ENCODE results near the gene CMIP.

CMIP gene

DNA sequence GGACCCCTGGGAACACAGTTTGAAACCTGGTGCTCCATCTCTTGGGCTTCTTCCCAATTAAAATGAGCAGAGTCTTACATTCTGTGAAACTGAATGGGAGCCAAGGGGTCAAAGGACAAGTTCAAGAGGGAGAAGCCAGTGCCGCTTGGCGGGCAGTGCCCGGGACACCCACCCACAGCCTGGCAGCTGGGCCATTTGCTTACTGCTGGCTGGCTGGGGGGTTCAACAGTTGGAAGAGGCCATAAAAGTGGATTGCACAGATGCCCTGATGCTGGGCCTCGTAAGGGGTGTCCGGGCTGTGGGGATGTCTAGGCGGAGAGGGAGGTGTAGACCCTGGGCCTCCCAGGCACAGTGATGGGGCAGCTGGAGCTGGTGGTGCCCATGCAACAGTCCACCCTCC is 52.1 kb downstream of the CMIP start:
- no peak for DNase-seq

GRCh38 chr16:81497690-81498089 is 53.1 kb downstream of the CMIP start:
- no peak for DNase-seq

- no peak for DNase-seq
Measured at GRCh38 chr16:81498351-81498750, 53.7 kb downstream of the CMIP start.

GRCh38 chr16:81499576-81500380 is 55.2 kb downstream of the CMIP start:
- no peak for DNase-seq

DNA sequence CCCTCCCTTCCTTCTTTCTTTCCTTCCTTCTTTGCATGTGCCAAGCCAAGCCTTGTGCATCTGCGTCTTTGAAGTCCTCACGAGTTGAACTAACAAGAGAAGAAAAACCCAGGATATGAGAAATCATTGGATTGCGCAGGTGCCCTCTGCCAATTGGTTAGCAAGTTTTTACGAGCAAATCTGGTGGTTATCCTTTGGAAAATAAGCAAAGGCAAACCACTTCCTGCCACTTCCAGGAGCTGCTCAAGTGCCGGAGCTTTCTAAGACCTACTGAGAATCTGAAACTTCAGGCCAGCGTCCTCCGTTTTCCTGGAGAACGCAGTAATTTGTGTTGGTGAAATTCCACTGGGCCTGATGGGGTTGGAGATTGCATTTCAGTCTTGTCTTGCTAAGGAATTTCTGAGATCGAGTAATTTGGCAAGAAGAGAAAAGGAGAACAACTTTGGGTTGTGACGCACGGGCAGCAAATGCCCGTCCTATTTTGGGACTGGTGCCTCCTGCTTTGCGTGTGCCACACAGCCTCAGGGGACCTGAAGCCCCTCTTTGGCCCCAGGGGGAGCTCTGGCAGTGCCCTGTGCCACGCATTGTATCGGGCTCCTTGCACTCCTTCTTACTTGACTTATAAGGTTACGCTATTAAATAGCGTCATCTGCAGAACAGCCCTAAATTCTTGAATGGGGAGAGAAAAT is 56.4 kb downstream of the CMIP start:
- no peak for DNase-seq

- no peak for DNase-seq
Measured at GRCh38 chr16:81502396-81503070, 57.9 kb downstream of the CMIP start.

DNA sequence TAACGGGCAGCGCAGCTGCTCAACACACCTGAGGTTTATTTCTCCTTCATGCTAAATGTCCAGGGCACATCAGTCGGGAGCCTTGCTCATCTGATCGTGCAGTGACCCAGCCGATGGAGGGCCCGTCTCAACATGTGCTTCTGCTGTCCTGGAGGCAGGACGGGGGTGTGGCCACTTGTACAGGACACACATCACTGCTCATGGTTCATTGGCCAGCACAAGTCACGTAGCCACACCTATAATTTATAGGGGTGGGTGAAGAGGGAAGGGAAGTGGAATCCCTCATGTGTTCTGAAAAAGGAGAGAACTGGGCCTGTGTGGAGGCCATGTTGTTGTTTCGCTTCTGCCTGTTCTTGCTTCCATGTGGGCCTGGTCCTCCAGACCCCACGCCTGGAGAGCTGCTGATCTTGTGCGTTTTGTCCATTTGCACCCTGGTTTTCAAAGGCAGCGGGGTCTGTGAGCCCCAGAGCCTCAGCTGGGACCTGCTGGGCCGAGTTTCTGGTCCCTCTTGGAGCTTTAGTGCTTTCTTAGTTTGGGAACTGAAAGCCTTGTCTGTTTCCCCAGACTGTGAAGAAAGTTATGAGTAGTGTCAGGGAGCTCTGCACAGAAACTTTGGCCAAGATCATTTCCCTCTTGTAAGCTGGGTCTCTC is 60.5 kb downstream of the CMIP start:
- no peak for DNase-seq

DNA sequence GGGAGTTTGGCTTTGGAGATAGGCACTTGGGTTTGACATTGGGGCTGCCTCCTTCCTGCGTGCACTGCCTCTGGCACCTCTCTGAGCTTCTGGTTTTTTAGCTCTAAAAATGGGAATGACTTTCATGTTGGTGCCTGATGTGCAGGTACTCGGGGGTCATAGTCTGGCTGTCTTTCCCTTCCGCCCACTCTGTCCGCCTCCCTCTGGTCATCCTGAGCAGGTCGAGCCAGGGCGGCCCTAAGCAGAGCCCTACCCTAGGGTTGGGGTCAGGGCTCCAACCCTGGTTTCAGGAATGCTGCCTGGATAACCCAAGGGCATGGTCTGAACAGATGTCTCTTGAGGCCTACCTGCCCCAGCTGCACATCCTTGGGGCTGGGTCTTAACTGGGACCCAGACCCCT is 64.8 kb downstream of the CMIP start:
- no peak for DNase-seq

DNA sequence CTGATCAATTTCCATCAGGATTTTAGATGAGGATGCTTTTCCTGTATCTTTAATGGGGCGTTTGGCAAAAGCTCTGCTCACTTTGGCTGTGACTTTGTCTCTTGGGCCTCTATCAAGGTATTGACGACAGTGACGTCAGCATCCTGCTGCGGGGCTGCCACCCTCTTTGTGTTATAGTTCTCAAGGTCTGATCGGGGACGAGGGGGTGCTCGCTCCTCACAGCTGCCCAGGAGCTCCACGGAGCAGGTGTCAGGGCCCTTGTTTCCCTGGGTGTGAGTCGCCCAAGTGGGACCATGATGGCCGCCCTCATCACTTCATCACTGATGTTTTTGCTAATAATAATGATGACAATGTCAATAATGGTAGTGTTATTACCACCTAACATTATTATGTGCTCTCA is 65.4 kb downstream of the CMIP start:
- no peak for DNase-seq

DNA sequence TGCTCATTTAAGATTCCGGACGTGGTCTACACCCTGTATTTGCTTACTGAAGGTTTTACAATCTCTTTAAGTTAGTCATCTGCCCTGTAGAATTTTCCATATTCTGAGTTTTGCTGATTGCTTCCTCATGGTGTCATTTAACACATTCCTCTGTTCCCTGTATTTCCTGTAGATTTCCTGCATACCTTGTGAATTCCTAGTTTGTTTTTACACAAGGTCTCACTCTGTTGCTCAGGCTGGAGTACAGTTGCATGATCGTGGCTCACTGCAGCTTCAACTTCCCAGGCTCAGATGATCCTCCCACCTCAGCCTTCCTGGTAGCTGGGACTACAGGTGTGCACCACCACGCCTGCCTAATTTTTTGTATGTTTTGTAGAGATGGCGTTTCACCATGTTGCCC is 66.8 kb downstream of the CMIP start:
- DNase-seq: no peak

GRCh38 chr16:81513204-81514040 is 68.8 kb downstream of the CMIP start:
- DNase-seq: no peak

DNA sequence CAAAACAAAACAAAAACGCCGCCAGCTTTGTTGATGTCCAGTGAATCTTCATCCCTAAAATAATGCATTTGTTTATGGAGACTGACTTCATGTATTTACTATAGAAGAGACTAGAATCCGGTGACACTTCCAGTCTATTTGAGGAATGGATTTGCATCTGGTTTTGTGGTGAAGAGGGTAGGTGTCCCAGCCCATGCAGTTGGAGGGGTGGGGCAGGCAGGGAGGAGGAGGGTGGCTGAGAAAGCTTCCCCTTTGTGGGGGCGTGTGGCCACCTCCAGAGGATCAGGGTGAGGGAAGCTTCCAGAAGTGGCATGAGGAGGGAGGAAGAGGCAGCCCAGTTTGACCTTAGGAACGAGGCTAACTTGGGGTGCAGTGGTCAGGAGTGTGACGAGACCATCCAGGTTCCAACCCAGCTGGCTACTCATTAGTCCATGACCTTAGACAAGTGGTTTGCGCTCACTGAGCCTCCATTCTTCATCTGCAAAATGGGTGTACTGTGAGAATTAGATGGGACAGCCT is 69.5 kb downstream of the CMIP start:
- no peak for DNase-seq

DNA sequence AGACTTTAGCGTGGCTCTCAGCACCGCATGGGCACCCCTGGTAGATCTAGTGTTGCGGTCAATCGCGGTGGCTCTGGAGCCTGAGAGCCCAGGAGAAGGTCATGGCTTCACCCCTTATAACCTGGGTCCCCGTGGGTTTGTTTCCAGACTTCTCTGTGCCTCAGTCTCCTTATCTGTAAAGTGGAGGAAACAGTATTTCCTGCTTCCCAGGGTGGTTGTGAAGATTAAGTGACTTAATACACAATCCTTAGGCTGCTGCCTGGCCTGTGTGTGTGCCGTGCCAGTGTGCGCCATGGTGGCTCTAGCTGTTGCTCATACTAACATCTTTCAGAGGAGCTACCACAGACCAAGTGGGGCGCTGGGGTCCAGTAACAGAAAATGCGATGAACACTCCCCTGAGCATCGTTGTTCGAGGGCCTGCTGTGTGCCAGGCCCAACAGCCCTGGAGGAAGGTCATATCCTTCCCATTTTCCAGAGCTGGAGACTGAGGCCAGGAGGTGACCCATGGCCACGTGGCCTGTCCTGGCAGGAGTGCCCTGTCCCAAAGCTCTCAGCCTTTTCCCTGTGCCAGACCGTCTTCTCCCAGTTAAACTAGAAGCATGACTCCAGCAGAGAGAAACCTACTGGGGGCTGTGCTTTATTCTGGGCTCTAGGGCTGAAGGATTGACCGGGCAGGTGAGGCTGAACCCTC is 70.1 kb downstream of the CMIP start:
- no peak for DNase-seq

DNA sequence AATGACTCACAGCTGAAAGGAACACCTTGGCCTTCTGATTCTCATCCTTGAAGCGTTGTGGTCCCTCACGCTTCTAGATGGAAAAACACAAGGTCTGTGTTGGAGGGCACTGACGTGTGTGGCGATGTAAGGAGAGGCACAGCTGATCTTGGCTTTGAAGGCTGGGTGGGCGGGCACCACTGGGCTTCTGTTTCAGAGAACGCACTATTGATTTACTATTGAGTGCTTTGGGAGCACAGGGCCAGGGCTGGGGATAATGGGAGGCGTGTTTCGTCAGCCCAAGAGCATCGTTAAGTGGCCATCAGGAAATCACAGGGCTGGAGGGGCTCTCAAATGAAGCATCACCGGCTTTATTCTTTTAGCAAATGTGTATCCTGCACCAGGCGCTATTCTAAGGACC is 70.7 kb downstream of the CMIP start:
- no peak for DNase-seq

GRCh38 chr16:81515721-81516120 is 71.1 kb downstream of the CMIP start:
- no peak for DNase-seq

GRCh38 chr16:81516478-81517149 is 72.0 kb downstream of the CMIP start:
- DNase-seq: no peak

DNA sequence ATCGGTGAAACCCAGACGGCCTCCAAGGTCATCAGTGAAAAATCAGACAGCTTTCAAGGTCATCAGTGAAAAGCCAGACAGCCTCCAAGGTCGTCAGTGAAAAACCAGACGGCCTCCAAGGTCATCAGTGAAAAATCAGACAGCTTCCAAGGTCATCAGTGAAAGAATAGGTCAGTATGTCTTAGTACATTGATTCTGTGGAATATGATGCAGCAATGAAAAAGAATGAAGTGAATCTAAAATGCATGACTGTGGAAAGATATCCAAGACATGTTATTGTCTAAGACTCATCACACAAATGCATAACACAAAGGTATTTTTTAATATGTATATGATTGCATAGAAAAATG is 72.5 kb downstream of the CMIP start:
- no peak for DNase-seq

GRCh38 chr16:81517629-81518438 is 73.2 kb downstream of the CMIP start:
- DNase-seq: no peak

DNA sequence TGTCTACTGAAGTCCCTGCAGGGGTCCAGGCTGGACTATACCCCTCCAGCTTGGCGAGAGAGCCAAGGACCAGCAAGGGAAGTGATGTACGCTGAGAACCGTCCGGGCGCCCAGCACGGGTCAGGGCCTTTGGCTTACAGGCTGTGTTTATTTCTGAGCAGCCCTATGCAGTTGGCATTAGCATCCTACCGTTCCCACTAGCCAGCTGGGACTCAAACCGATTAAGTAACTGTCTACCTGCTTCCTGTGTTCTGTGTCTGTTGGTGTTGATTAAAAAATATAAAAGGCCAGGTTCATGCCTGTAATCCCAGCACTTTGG is 73.8 kb downstream of the CMIP start:
- no peak for DNase-seq

Measured in stimulated activated CD4-positive, alpha-beta T cell treated with anti-CD3 and anti-CD28 coated beads, Interleukin-1b, Interleukin-23, amount 100 ng/mL, for 48 hours (primary cell).